Hypothalamus (tissue), 51 donors: ENCODE results near the gene RARRES2.
A peak's percentile ranks its signal among the peaks of the same experiment; 100 is the strongest.
"Not testable (repeated sequence)": the region's sequence is repeated elsewhere in the genome, so short reads cannot be mapped to it uniquely, and the experiment has no call there.

Experiments used
- DNase-seq, 51 donors: peaks; one replicate each; lab custom pipeline; 2025; lab: John Stamatoyannopoulos, UW

RARRES2 gene

DNA sequence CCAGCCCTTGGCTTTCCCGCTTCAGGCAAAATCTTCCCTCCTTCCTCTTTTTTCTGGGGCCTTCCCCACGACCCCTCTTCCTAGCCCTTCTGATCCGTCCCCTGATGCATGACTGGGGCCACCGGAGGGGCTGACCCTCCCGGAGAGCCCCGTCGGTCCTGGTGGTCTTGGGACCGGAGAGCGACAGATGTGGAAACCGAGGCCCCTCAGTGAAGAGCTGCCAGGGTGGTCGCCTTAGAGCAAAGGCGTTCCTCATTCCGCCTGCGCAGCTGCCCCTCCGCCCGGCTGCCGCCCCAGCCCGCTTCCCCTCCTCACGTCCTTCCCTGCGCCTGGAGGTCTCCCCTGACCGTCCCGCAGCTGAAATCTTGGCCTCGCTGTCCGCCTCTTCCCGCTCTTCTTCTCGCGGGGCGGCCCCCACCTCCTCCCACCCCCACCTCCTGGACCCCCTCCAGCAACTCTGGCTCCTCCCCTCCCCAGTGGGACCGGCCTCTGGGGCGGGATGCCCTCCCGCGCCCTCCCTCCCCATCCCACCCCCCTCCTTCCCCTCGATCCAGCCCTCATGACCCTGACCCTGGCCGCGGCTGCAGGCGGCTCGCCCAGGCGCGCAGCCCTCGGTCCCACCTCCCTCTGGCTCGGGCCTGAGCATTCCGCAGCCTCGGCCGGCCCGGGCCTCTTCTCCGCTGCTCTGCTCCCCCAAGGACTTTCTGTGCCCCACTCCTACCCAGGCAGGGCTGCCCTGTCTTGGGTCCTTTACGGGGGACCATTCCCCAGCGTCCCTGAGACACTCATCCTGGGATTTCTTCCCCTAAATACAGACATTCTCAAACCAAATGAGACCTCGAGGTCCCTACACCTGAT, at the start of gene RARRES2:
TSS of gene RARRES2 (minus strand) at position 367 of the 858 bp plus-strand sequence. CDS start 1,020 bp downstream, outside the sequence.
- peak in 16 of 51 donors; percentile 12 to 51 (median 30) for DNase-seq

- DNase-seq, result no peak
Observed at GRCh38 chr7:150390205-150390604, 48.8 kb upstream of the RARRES2 start.

DNA sequence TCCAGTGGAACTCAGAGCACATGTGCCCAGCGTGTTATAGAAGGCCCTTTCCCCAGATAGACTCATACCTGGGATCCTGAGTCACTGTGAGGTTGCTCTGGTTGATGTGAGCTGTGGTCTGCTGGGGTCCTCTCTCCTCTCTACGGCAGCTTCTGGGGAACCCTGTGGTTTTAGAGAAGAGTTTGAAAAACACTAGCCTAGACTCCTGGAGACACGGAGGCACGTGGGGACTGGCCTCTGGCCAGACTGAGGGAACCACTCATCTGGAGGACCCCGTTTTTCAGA, 48.0 kb upstream of the RARRES2 start:
- no peak for DNase-seq

DNA sequence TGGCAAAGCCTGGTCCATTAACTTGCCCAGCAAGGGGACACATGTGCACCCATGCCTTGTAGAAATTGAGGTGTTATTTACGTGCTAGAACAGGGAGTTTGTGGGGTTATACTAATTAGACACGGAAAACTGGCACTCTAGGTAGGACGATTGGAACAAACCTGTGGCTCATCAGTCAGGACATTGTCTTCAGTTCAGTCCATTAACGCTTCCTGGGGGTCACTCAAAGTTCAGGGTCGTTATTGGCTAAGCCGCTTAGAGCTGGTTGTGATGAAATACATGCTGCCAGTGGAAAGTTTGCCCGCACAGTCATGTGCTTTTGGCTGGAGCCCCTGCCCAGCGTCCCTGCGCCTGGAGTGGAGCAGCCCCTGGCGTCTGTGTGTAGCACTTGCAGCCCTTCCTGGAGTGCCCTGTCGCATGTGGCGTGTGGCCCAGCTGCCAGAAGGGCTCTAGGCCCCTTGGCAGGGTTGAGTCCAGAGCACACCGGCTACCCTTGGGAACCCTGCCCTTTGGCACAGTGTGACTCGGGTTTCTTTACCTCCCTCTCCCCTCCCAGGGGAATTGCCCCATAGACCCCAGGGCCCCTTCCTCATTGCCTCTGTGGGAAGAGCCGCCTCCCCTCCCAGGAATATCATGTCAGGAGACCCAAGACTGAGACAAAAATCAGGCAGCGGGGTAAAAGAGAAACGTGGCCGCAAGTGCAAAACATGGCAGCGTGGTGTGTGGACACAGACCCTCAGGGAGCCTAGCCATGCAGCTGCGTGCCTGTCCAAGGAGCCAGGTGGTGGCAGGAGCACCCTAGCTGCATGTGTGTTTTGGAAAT, 47.5 kb upstream of the RARRES2 start:
- peak in 46 of 51 donors; percentile 30 to 93 (median 75) for DNase-seq

- peak in 1 of 51 donors; percentile 48 for DNase-seq
Observed at GRCh38 chr7:150388306-150388705, 46.9 kb upstream of the RARRES2 start.

DNA sequence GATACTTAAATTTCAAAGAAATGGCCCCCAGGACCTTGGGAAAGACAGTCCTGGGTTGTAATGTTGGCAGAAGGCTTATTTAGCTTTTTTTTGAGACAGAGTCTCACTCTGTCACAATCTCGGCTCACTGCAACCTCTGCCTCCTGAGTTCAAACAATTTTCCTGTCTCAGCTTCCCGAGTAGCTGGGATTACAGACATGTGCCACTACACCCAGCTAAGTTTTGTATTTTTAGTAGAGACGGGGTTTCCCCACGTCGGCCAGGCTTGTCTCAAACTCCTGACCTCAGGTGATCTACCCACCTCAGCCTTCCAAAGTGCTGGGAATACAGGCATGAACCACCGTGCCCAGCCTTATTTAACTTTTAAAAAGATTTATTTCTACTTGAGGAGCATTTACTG, 44.5 kb upstream of the RARRES2 start:
- not testable (repeated sequence) for DNase-seq

- peak in 5 of 51 donors; percentile 23 to 55 (median 36) for DNase-seq
Observed at GRCh38 chr7:150385302-150385723, 43.9 kb upstream of the RARRES2 start.

- DNase-seq, result peak in 2 of 51 donors; percentile 58 to 59
Observed at GRCh38 chr7:150384406-150385301, 43.2 kb upstream of the RARRES2 start.

GRCh38 chr7:150383710-150384397, 42.4 kb upstream of the RARRES2 start:
- DNase-seq, result peak in 50 of 51 donors; percentile 40 to 99 (median 92)

DNA sequence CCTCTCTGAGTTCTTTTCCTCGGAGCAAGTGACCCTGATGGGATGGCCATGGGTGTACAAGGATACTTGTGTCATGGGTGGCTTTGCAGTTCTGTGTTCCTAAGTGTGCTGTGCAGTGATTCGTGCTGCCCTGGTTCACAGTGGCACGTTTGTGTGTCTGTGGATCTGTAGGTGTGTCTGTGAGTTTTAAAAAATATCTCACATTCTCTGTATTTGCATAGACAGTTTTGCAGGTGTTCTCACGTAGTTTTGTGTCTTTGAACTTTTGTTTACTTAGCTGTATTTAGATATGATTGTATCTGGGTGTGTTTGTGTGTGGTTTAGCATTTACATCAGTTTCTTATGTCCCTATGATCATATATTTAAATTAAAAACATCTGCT, 41.4 kb upstream of the RARRES2 start:
- peak in 1 of 51 donors; percentile 78 for DNase-seq

DNA sequence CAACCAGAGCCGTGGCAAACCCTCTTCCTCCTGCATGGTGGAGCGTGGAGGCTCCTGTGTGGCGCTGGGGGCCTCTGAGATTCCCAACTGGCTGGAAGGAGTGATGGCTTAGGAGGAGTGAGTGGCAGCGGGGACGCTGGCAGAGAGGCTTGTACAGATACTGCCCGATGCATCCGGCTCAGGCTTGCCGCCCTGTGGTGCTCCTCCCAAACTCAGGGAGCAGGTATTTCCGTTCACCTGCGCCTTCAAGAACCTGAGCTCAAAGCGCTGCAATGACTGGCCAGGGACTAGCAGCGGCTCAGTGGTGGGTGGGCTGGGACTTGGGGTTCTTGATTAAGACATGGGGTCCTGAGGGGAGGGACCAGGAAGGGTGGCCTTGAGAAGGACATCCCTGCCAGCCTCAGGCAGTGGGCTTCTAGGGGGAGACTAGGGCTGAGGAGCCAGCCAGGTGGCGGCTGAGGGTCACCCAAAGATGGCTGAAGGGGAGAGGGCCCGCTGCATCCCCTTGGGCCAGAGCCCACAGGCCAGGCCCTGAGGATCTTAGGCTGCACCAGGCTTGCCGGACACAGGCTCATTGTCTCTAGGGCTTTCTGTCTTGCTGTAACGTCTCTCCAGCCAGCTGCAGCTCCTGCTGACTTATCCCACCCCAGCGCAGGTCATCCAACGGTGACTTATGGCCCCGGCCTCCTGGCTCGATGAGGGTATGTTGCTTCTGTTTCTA, 40.9 kb upstream of the RARRES2 start:
- peak in 21 of 51 donors; percentile 10 to 78 (median 47) for DNase-seq

DNA sequence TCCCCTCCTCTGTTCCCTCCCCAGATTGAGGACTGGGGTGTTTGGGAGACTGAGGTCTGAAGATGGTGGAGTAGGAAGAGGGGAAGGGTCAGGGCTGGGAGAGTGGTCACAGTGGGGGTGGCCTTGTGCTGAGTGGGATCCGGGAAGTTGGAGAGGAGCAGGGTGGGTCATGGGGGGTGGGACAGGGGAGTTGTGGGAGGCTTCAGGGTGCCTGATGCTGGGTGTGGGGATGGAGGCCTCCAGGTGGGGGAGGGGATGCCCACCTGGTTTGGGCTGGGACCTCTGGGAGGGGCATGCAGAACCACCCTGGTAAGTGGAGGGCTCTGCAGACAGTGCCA, 40.3 kb upstream of the RARRES2 start:
- DNase-seq, result peak in 1 of 51 donors; percentile 3

DNA sequence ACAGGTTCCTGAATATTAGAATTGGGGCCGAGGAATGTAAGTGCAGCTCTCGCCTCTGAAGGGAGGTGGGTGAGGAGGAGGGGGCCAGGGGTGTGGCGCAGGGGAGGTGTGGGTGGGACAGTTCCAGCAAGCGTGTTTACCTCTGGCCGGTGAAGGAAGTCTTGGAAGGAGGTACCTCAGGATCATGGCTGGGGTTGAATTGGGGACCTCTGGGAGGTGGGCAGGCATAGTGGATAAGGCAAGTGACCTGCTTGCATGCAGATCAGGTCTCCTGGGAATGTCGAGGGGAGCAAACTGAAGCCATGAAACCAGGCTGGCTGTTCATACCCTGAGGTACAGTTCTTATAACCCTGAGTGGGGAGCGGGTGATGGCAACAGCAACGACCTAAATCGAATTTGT, 39.7 kb upstream of the RARRES2 start:
- no peak for DNase-seq

DNA sequence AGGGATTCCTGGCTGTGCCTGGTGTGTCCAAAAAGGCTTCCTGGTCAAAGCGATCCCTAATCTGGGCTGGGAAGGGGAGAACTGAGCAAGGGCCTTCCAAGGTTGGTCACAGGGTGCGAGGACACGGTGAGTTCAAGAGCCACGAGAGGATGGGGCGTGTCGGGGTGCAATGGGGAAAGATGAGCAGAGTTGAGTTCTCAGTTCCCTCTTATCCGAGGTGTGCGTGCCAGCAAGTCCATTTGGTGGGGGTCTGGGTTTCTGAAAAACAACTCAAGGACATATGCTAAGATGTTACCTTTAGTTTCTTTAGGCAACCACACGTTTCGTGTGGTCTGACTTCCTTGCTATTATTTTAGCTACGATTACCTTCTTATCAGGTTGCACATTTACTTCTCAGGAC, 39.0 kb upstream of the RARRES2 start:
- no peak for DNase-seq

DNA sequence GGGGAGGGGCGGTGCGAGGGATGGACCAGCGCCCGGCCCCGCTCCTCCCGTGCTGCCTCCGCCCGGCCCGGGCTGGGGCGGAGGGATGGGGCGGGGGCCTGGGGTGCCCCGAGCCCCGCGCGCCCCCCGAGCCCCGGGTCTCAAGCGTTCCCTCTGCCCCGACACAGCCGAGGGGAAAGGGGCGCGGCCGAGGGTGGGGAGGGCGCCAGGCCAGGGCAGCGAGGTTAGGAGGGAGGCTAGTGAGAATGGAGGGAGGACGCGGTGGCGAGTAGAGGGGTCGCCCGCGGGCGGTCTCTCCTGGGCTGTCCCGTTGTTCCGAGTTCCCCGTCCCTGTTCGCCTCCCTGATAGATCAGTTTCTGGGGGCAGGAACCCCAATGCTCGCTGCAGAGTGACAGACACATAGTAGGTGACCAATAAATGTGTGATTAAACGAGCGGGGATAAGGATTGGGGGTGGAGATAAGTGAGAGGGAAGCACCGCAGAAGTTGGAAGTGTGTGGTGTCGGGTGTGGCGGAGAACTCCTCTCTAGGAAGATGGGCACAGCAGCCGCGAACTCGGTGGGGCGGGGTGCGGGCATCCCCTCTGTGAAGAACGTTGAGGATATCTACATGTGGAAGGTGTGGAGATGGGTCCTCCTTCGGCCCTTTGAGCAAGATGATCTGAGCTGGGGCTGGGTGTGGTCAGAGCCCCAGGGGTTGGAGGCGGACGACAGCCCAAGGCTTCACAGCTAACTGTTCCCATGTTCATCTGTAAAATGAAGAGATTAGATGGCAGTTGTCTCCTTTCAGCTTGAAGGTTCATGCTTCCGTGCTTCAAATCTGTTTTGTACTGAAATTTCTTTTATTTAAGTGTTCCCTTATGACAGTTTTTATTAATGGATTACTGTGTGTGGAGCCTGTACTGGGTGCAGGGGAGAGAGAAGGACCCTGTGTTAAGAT, 38.3 kb upstream of the RARRES2 start:
- peak in 10 of 51 donors; percentile 31 to 70 (median 54) for DNase-seq

DNA sequence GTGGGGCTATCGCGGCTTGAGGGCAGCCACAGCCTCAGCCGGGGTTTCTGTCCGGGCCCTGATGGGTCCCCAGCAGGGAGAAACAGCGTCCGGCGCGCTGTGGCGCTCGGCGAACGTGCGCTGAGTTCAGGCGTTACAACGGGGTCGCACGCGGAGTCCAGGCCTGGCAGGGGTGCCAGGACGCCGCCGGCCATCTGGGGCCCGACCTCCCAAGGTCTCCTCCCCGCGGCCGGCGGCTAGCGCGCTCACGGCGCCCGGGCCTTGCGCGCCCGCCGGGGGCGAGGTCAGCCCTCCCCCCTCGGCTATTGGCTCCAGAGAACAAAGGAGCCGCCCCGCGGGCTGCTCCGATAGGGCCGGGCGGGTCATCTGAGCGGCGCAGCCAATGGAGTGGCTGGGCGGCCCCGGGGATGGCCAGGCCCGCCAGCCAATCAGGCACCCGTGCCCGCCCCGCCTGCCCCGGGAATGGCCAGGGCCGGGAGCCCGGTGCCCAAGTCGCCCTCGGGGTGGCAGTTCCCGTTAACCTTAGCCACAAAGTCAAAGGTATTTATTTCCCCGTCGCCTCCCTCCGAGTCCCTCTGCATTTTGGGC, 37.5 kb upstream of the RARRES2 start, which contains the start of gene ZNF775:
TSS of gene ZNF775 (plus strand) at position 478 of the 588 bp plus-strand sequence. CDS start 9,141 bp downstream, outside the sequence.
- DNase-seq, result peak in 50 of 51 donors; percentile 64 to 99 (median 93)

DNA sequence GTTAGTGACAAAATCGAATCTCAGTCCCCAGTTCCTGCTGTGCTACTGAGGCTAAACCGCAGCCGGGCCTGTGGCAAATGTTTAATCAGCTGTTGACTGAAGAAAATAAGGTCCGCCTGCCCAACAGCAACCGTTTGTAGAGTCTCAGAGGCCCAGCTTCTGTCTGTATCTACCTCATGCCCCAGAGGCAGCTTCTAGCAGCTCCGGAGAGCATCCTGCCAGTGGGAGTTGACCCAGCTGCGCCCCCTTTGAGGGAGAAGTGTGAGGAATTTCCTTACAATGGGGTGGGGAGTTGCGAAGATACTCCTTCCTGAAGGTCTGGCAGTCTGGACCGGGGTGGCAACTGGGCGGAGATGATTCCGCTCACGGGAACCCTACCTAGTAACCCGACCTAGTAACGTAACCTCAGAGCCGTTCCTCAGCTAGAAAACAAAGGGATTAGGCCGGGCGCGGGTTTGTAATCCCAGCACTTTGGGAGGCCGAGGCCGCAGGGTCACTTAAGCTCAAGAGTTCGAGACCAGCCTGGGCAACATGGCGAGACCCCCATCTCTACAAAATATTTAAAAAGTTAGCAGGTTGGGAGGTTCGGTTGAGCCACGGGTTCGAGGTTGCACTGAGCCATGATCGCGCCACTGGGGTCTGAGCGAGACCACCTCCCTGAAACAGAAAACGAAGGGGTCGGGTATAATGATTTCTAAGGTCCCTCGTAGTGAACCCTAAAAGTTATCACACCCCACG, 36.9 kb upstream of the RARRES2 start:
- peak in 27 of 51 donors; percentile 22 to 72 (median 33) for DNase-seq
